NCI-H1417 treated with DMSO at 0.1 percent for 48 hours (cell line): Measurements from ENCODE around the gene CARD6.
"Not testable (repeated sequence)": the region's sequence is repeated elsewhere in the genome, so short reads cannot be mapped to it uniquely, and the experiment has no call there.

ENCODE experiments used
- DNase-seq: peaks from one replicate; lab custom pipeline; 2025; lab: John Stamatoyannopoulos, UW

Gene CARD6

GRCh38 chr5:40841068-40841805 is at the start of gene CARD6:
TSS of gene CARD6 (plus strand) at chr5:40841367. CDS start at chr5:40841383, 16 bp downstream.
- DNase-seq: no peak

GRCh38 chr5:40791715-40792139 is 49.4 kb upstream of the CARD6 start:
- DNase-seq: no peak

GRCh38 chr5:40792691-40793090 is 48.5 kb upstream of the CARD6 start:
- not testable (repeated sequence) for DNase-seq

- DNase-seq: not testable (repeated sequence)
Measured at GRCh38 chr5:40794340-40794739, 46.8 kb upstream of the CARD6 start.

GRCh38 chr5:40794877-40795276 is 46.3 kb upstream of the CARD6 start:
- DNase-seq: not testable (repeated sequence)

GRCh38 chr5:40796487-40796889 is 44.7 kb upstream of the CARD6 start:
- no peak for DNase-seq

GRCh38 chr5:40797273-40798011 is 43.7 kb upstream of the CARD6 start:
- DNase-seq: peak; percentile 59

- peak; percentile 60 for DNase-seq
Measured at GRCh38 chr5:40798012-40798800, 43.0 kb upstream of the CARD6 start, which contains the start of gene PRKAA1. TSS of gene PRKAA1 (minus strand) at chr5:40798374. CDS start at chr5:40798189, 185 bp downstream.

GRCh38 chr5:40798801-40799210 is 42.4 kb upstream of the CARD6 start:
- peak; percentile 37 for DNase-seq

- DNase-seq: no peak
Measured at GRCh38 chr5:40799258-40799657, 41.9 kb upstream of the CARD6 start.

- no peak for DNase-seq
Measured at GRCh38 chr5:40801771-40802562, 39.2 kb upstream of the CARD6 start.

- no peak for DNase-seq
Measured at GRCh38 chr5:40812125-40812524, 29.0 kb upstream of the CARD6 start.

GRCh38 chr5:40813698-40814281 is 27.4 kb upstream of the CARD6 start:
- DNase-seq: no peak

- DNase-seq: no peak
Measured at GRCh38 chr5:40823459-40823858, 17.7 kb upstream of the CARD6 start.

GRCh38 chr5:40825461-40826043 is 15.6 kb upstream of the CARD6 start:
- not testable (repeated sequence) for DNase-seq

GRCh38 chr5:40826489-40827187 is 14.5 kb upstream of the CARD6 start:
- DNase-seq: no peak

GRCh38 chr5:40827188-40827977 is 13.8 kb upstream of the CARD6 start:
- no peak for DNase-seq

GRCh38 chr5:40828021-40828631 is 13.0 kb upstream of the CARD6 start:
- DNase-seq: no peak
